Measurements from ENCODE around the gene RAPGEF5. TPM values are rescaled to one million over a fixed set of nuclear protein-coding genes. Genes with fewer than 3 reads are reported as not detected.

RAPGEF5 gene
- total and polyA plus RNA-seq, 10 of the 15 experiments (the other 5 are each of a cell fraction or from before 2014, with no cell fraction given): 0.38 to 4.0 (median 1.6) TPM; not detected in 1

DNA sequence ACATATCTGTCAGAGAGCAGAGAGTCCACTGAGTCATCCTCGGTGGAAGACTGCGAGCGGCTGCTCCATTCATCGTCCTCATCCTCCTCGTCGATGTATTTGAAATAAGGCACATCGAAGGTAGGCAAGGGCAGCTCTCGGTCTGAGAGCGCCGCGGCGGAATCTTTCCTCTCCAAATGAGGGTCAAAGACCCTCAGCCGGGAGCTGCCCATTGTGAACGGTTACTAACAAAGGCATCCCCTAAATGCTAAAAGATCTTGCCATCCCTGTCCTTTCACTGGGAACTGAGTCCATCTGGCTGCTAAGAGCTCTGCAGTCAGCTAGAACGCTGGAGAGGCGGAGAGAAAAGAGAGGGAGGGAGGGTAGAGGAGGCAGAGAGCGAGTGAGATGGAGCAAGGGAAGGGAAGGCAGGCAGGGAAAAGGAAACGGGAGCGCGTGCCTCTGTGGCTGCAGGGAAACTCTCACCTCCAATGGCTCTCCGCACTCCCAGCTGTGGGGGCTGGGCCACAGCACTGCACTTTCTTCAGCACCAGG, 163.4 kb downstream of the RAPGEF5 start:
- H3K9ac ChIP-seq (ENCODE audit: control insufficient read depth, insufficient read depth, low read length): no peak overlapping the region
- intact Hi-C loops (cut with micrococcal nuclease; ENCODE audit: unreplicated experiment) (no loop called here), in situ Hi-C loops (cut with MboI) (no loop called here)
- H3K79me2 ChIP-seq (ENCODE audit: control insufficient read depth, insufficient read depth, low read length): no peaks in the 10 kb centered on the region
- BruUV-seq (replicated peaks): no TSS peak
- H2AFZ ChIP-seq (ENCODE audit: control insufficient read depth, low read depth, low read length): no peak overlapping the region
- H3K9me3 ChIP-seq (replicated peaks; ENCODE audit: control insufficient read depth, insufficient read depth, low read length): no peaks in the 10 kb centered on the region
- no peak for DNase-seq (ENCODE audit: low read depth, low spot score)
- H3K27ac ChIP-seq (ENCODE audit: control insufficient read depth, insufficient read depth): no peak overlapping the region
- CTCF ChIA-PET: no interaction called here
- H3K36me3 ChIP-seq (ENCODE audit: control insufficient read depth in 2 of 2, insufficient read depth in 2 of 2, low read length in 1 of 2): no peaks in the 10 kb centered on the region
- WGBS (ENCODE audit: insufficient coverage, insufficient replicate concordance, low lambda C conversion rate, missing lambda C conversion rate): 73% methylated on average over 17 of the region's 21 CpGs
- no peak for ATAC-seq
- H3K4me2 ChIP-seq (ENCODE audit: control insufficient read depth, insufficient read depth): no peak overlapping the region
- RAD21 ChIA-PET (ENCODE audit: unreplicated experiment): interaction anchor here (1.3 kb wide), 1 partner anchor 259 kb away, joined by 3 read pairs; no protein-coding TSS in a partner anchor
- POLR2A ChIA-PET: interaction anchor here (1.0 kb wide), 1 partner anchor 11 kb away, joined by 3 read pairs; no protein-coding TSS in a partner anchor
- SMC1A ChIA-PET (ENCODE audit: uncharacterized antibody, unreplicated experiment): interaction anchor here (0.7 to 1.0 kb wide), 3 partner anchors 21 to 141 kb away, joined by 3 read pairs; no protein-coding TSS in a partner anchor
- FAIRE-seq: no peak
- no peaks in the 10 kb centered on the region for H4K20me1 ChIP-seq (ENCODE audit: control insufficient read depth, insufficient read depth)
- no peaks in the 10 kb centered on the region for H3K4me1 ChIP-seq (ENCODE audit: control insufficient read depth, insufficient read depth, low read length)
- no peak overlapping the region for H3K4me3 ChIP-seq
- no peaks in the 10 kb centered on the region for H3K27me3 ChIP-seq (replicated peaks in 1 of 2; ENCODE audit: control insufficient read depth in 2 of 2, insufficient read depth in 2 of 2, low read length in 1 of 2)
- TF ChIP-seq CBX5 (IDR thresholded peaks at IDR 0.05; ENCODE audit: low read depth): no peak
- TF ChIP-seq, protein P1, sequence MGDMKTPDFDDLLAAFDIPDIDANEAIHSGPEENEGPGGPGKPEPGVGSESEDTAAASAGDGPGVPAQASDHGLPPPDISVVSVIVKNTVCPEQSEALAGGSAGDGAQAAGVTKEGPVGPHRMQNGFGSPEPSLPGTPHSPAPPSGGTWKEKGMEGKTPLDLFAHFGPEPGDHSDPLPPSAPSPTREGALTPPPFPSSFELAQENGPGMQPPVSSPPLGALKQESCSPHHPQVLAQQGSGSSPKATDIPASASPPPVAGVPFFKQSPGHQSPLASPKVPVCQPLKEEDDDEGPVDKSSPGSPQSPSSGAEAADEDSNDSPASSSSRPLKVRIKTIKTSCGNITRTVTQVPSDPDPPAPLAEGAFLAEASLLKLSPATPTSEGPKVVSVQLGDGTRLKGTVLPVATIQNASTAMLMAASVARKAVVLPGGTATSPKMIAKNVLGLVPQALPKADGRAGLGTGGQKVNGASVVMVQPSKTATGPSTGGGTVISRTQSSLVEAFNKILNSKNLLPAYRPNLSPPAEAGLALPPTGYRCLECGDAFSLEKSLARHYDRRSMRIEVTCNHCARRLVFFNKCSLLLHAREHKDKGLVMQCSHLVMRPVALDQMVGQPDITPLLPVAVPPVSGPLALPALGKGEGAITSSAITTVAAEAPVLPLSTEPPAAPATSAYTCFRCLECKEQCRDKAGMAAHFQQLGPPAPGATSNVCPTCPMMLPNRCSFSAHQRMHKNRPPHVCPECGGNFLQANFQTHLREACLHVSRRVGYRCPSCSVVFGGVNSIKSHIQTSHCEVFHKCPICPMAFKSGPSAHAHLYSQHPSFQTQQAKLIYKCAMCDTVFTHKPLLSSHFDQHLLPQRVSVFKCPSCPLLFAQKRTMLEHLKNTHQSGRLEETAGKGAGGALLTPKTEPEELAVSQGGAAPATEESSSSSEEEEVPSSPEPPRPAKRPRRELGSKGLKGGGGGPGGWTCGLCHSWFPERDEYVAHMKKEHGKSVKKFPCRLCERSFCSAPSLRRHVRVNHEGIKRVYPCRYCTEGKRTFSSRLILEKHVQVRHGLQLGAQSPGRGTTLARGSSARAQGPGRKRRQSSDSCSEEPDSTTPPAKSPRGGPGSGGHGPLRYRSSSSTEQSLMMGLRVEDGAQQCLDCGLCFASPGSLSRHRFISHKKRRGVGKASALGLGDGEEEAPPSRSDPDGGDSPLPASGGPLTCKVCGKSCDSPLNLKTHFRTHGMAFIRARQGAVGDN (IDR thresholded peaks at IDR 0.05): no peak
- TF ChIP-seq, protein P2, sequence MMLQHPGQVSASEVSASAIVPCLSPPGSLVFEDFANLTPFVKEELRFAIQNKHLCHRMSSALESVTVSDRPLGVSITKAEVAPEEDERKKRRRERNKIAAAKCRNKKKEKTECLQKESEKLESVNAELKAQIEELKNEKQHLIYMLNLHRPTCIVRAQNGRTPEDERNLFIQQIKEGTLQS (IDR thresholded peaks at IDR 0.05; ENCODE audit: borderline replicate concordance, extremely low read depth, low read depth, low read length): no peak
- TF ChIP-seq TCF12 (IDR thresholded peaks at IDR 0.05; ENCODE audit: low read depth, low read length): no peak
- TF ChIP-seq RB1 (IDR thresholded peaks at IDR 0.05; ENCODE audit: borderline replicate concordance): no peak
- TF ChIP-seq YBX1 (IDR thresholded peaks at IDR 0.05): no peak
- TF ChIP-seq SREBF2 (IDR thresholded peaks at IDR 0.05; ENCODE audit: low read length): no peak
- TF ChIP-seq, protein P3, sequence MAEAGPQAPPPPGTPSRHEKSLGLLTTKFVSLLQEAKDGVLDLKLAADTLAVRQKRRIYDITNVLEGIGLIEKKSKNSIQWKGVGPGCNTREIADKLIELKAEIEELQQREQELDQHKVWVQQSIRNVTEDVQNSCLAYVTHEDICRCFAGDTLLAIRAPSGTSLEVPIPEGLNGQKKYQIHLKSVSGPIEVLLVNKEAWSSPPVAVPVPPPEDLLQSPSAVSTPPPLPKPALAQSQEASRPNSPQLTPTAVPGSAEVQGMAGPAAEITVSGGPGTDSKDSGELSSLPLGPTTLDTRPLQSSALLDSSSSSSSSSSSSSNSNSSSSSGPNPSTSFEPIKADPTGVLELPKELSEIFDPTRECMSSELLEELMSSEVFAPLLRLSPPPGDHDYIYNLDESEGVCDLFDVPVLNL (IDR thresholded peaks at IDR 0.05; ENCODE audit: low read depth, low read length): no peak
- no peak for TF ChIP-seq RBBP5 (conservative IDR thresholded peaks at IDR 0.05)
- TF ChIP-seq SUZ12 (IDR thresholded peaks at IDR 0.05; ENCODE audit: unreplicated experiment): no peak
- no peak for TF ChIP-seq ESRRA (IDR thresholded peaks at IDR 0.05; ENCODE audit: low read length)
- TF ChIP-seq HCFC1 (IDR thresholded peaks at IDR 0.05; ENCODE audit: low read length): no peak
- TF ChIP-seq NBN (IDR thresholded peaks at IDR 0.05): no peak
- no peak for TF ChIP-seq SUPT20H (IDR thresholded peaks at IDR 0.05; ENCODE audit: borderline replicate concordance, control insufficient read depth, low read depth, low read length)
- TF ChIP-seq NR2C1 (IDR thresholded peaks at IDR 0.05): no peak
- no peak for TF ChIP-seq SPI1 (IDR thresholded peaks at IDR 0.05; ENCODE audit: borderline replicate concordance, insufficient read depth, low read depth, low read length)
- no peak for TF ChIP-seq TARDBP (IDR thresholded peaks at IDR 0.05; ENCODE audit: borderline replicate concordance)
- TF ChIP-seq NR2C2 (IDR thresholded peaks at IDR 0.05; ENCODE audit: borderline replicate concordance, control insufficient read depth, insufficient read length, low read depth): no peak

Measured in GM12878 (cell line).